Smooth muscle cell (in vitro differentiated cells): Measurements from ENCODE around the gene MSMP. TPM values are rescaled to one million over a fixed set of nuclear protein-coding genes. Genes with fewer than 3 reads are reported as not detected.

Experiments
- DNase-seq: peaks from one replicate; lab custom pipeline; 2025; ENCODE audit not compliant: unreplicated experiment; lab: John Stamatoyannopoulos, UW
- H2AFZ ChIP-seq: fragments of 200-600 bp; sonication (generic); 2 replicates; pipeline ENCODE4 v1.6.0; 2016; ENCODE audit warnings: antibody characterized with exemption, low read depth, mild to moderate bottlenecking
- H3F3A ChIP-seq: fragments of 200-600 bp; sonication (generic); 2 replicates; pipeline ENCODE4 v1.6.0; 2017; ENCODE audit warnings: antibody characterized with exemption, low read depth
- H3K27ac ChIP-seq: fragments of 200-600 bp; sonication (generic); 2 replicates; pipeline ENCODE4 v1.5.1; 2016; ENCODE audit warnings: low read depth, mild to moderate bottlenecking
- H3K27me3 ChIP-seq: fragments of 200-600 bp; sonication (generic); 2 replicates; pipeline ENCODE4 v1.6.1; 2016; ENCODE audit warnings: low read depth, mild to moderate bottlenecking
- H3K36me3 ChIP-seq: fragments of 200-600 bp; sonication (generic); 2 replicates; pipeline ENCODE4 v1.5.1; 2016; ENCODE audit warnings: low read depth
- H3K4me1 ChIP-seq: fragments of 200-600 bp; sonication (generic); 2 replicates; pipeline ENCODE4 v1.5.1; 2016; ENCODE audit warnings: low read depth
- H3K4me2 ChIP-seq: fragments of 200-600 bp; sonication (generic); 2 replicates; pipeline ENCODE4 v1.6.0; 2016; ENCODE audit warnings: mild to moderate bottlenecking
- H3K4me3 ChIP-seq: fragments of 200-600 bp; sonication (generic); 2 replicates; pipeline ENCODE4 v1.5.1; 2016; ENCODE audit warnings: mild to moderate bottlenecking
- H3K79me2 ChIP-seq: fragments of 200-600 bp; sonication (generic); 2 replicates; pipeline ENCODE4 v1.6.0; 2016; ENCODE audit warnings: low read depth, mild to moderate bottlenecking
- H3K9ac ChIP-seq: fragments of 200-600 bp; sonication (generic); 2 replicates; pipeline ENCODE4 v1.6.0; 2016; ENCODE audit warnings: low read depth
- H3K9me3 ChIP-seq: fragments of 200-600 bp; sonication (generic); replicated peaks from 2 replicates; pipeline ENCODE4 v1.5.1; 2016; ENCODE audit warnings: low read depth
- H4K20me1 ChIP-seq: fragments of 200-600 bp; sonication (generic); 2 replicates; pipeline ENCODE4 v1.6.0; 2016; ENCODE audit warnings: low read depth
- CTCF ChIP-seq: fragments of 200-600 bp; sonication (generic); IDR thresholded peaks from 2 replicates; pipeline ENCODE4 v1.5.1; 2017; ENCODE audit warnings: borderline replicate concordance, mild to moderate bottlenecking, antibody characterized with exemption; ENCODE audit not compliant: insufficient read depth, poor library complexity, severe bottlenecking
- WGBS: methylation state at CpG from one replicate; pipeline ENCODE4 v1.1.7; 2016; ENCODE audit warnings: low lambda C conversion rate; 5-methylcytosine and 5-hydroxymethylcytosine counted together
- polyA plus RNA-seq: library from polyadenylated mRNA; unstranded; fragments of >200 nt; fragmentation: Nextera tagmentation; extraction: Ambion mirVana; gene quantifications from 2 replicates; pipeline ENCODE4 v1.2.1, GENCODE V29; 2016
- total RNA-seq: library from RNA; depleted of rRNA; stranded (reverse); fragments of >200 nt; gene quantifications from 2 replicates; pipeline ENCODE4 v1.2.3, GENCODE V29; 2014

The MSMP gene
- total and polyA plus RNA-seq, 2 experiments from 2014 or later, result not detected

GRCh38 chr9:35763803-35764202 lies 9.7 kb upstream of the MSMP start:
- 100% methylated on average over 1 of the region's 1 CpG for WGBS
- TF ChIP-seq CTCF, result no peak
- Histone ChIP-seq H3K4me1 (peaks cover 6% of the 10 kb centered on the region), H3K79me2 (no peaks in the 10 kb centered on the region), H3K9ac (no peak overlapping the region), H3K9me3 (no peaks in the 10 kb centered on the region), H3K36me3 (no peaks in the 10 kb centered on the region), H2AFZ (no peak overlapping the region), H3K27me3 (no peaks in the 10 kb centered on the region), H3K27ac (no peak overlapping the region), H3K4me3 (no peak overlapping the region), H3F3A (no peaks in the 10 kb centered on the region), H4K20me1 (no peaks in the 10 kb centered on the region), H3K4me2 (no peak overlapping the region)
- no peak for DNase-seq

GRCh38 chr9:35763181-35763580 lies 9.1 kb upstream of the MSMP start:
- TF ChIP-seq CTCF, result no peak
- WGBS, result 93% methylated on average over 2 of the region's 2 CpGs

GRCh38 chr9:35760651-35761050 lies 6.6 kb upstream of the MSMP start:
- Histone ChIP-seq H4K20me1 (no peaks in the 10 kb centered on the region), H3K36me3 (no peaks in the 10 kb centered on the region), H3K79me2 (no peaks in the 10 kb centered on the region), H3K9me3 (no peaks in the 10 kb centered on the region), H3K4me3 (no peak overlapping the region), H2AFZ (no peak overlapping the region), H3K4me1 (peaks cover 6% of the 10 kb centered on the region), H3K9ac (no peak overlapping the region), H3F3A (no peaks in the 10 kb centered on the region), H3K27me3 (peaks cover 6% of the 10 kb centered on the region), H3K27ac (no peak overlapping the region), H3K4me2 (no peak overlapping the region)
- TF ChIP-seq CTCF, result no peak
- 93% methylated on average over 2 of the region's 2 CpGs for WGBS
- DNase-seq, result no peak

More at GRCh38 chr9:35763181-35763580, 9.1 kb upstream of the MSMP start:
- DNase-seq, result no peak
- Histone ChIP-seq H4K20me1 (no peaks in the 10 kb centered on the region), H3K79me2 (no peaks in the 10 kb centered on the region), H3K9ac (no peak overlapping the region), H3K4me1 (peaks cover 6% of the 10 kb centered on the region), H3K4me2 (no peak overlapping the region), H3F3A (no peaks in the 10 kb centered on the region), H3K27me3 (no peaks in the 10 kb centered on the region), H3K27ac (no peak overlapping the region), H3K9me3 (no peaks in the 10 kb centered on the region), H2AFZ (no peak overlapping the region), H3K36me3 (no peaks in the 10 kb centered on the region), H3K4me3 (no peak overlapping the region)

GRCh38 chr9:35759795-35760194 lies 5.7 kb upstream of the MSMP start:
- no peak overlapping the region for H3K4me3 ChIP-seq
- DNase-seq, result no peak
- H3K9me3 ChIP-seq, result no peaks in the 10 kb centered on the region
- H3K4me1 ChIP-seq, result peaks cover 6% of the 10 kb centered on the region
- H3K9ac ChIP-seq, result no peak overlapping the region
- H3K79me2 ChIP-seq, result no peaks in the 10 kb centered on the region
- WGBS, result 87% methylated on average over 4 of the region's 4 CpGs
- no peak for TF ChIP-seq CTCF
- H3K4me2 ChIP-seq, result no peak overlapping the region
- peaks cover 6% of the 10 kb centered on the region for H3K27me3 ChIP-seq
- H3K36me3 ChIP-seq, result no peaks in the 10 kb centered on the region
- H3F3A ChIP-seq, result no peaks in the 10 kb centered on the region
- no peak overlapping the region for H3K27ac ChIP-seq
- no peak overlapping the region for H2AFZ ChIP-seq
- H4K20me1 ChIP-seq, result no peaks in the 10 kb centered on the region
